ENCODE data around the gene NSD2. TPM values are rescaled to one million over a fixed set of nuclear protein-coding genes. Genes with fewer than 3 reads are reported as not detected.

NSD2 gene
- total and polyA plus RNA-seq, 12 donors: 11.1 to 187 (median 25.2) TPM

- intact Hi-C loops (cut with DNase I): no loop called here
- peaks cover 0 to 48% of the 10 kb centered on the region in 2 donors for H3K36me3 ChIP-seq (replicated peaks in 1 of 2)
Observed at GRCh38 chr4:1976416-1977352, 105.5 kb downstream of the NSD2 start.

GRCh38 chr4:1978226-1978625 lies 107.0 kb downstream of the NSD2 start:
- Histone ChIP-seq H3K27ac (no peak overlapping the region), H3K27me3 (no peaks in the 10 kb centered on the region), H3K4me1 (replicated peaks in 1 of 2) (no peaks in the 10 kb centered on the region), H3K4me3 (no peak overlapping the region), H3K9me3 (replicated peaks in 1 of 3) (no peaks in the 10 kb centered on the region), H3K36me3 (replicated peaks in 1 of 2) (peaks cover 0 to 64% of the 10 kb centered on the region in 2 donors)
- DNase-seq: no peak
- no peak for TF ChIP-seq CTCF (IDR thresholded peaks at IDR 0.05)
- TF ChIP-seq POLR2A (IDR thresholded peaks at IDR 0.05): no peak
- 93 to 98% (median 95%) methylated on average over 13 of the region's 13 CpGs for WGBS, 4 donors
- intact Hi-C loops (cut with DNase I): no loop called here

More at GRCh38 chr4:1976416-1977352, 105.5 kb downstream of the NSD2 start:
- no peak overlapping the region for H3K27ac ChIP-seq
- no peaks in the 10 kb centered on the region for H3K9me3 ChIP-seq (replicated peaks in 1 of 3)
- TF ChIP-seq POLR2A (IDR thresholded peaks at IDR 0.05) (no peak), CTCF (IDR thresholded peaks at IDR 0.05) (no peak)
- no peak overlapping the region for H3K4me3 ChIP-seq
- H3K4me1 ChIP-seq (replicated peaks in 1 of 2): no peaks in the 10 kb centered on the region
- WGBS, 4 donors: 95 to 97% (median 97%) methylated on average over 21 to 35 of the region's 35 CpGs
- H3K27me3 ChIP-seq: no peaks in the 10 kb centered on the region
- DNase-seq: peak in 1 of 7 donors; percentile 39

- H3K4me3 ChIP-seq: no peak overlapping the region
- no peaks in the 10 kb centered on the region for H3K9me3 ChIP-seq (replicated peaks in 1 of 3)
- WGBS, 4 donors: 92 to 96% (median 93%) methylated on average over 21 to 45 of the region's 45 CpGs
- H3K36me3 ChIP-seq (replicated peaks in 1 of 2): peaks cover 0 to 70% of the 10 kb centered on the region in 2 donors
- intact Hi-C loops (cut with DNase I): no loop called here
- no peaks in the 10 kb centered on the region for H3K4me1 ChIP-seq (replicated peaks in 1 of 2)
- TF ChIP-seq CTCF (IDR thresholded peaks at IDR 0.05) (no peak), POLR2A (IDR thresholded peaks at IDR 0.05) (no peak)
- no peak for DNase-seq
- H3K27ac ChIP-seq: no peak overlapping the region
- H3K27me3 ChIP-seq: no peaks in the 10 kb centered on the region
Observed at GRCh38 chr4:1978741-1979476, 107.7 kb downstream of the NSD2 start.

GRCh38 chr4:1979477-1980196 lies 108.4 kb downstream of the NSD2 start:
- H3K36me3 ChIP-seq (replicated peaks in 1 of 2): peaks cover 0 to 78% of the 10 kb centered on the region in 2 donors
- no peaks in the 10 kb centered on the region for H3K9me3 ChIP-seq (replicated peaks in 1 of 3)
- H3K4me1 ChIP-seq (replicated peaks in 1 of 2): peaks cover 0 to 5% of the 10 kb centered on the region in 2 donors
- no peak overlapping the region for H3K27ac ChIP-seq
- WGBS, 4 donors: 92 to 93% (median 92%) methylated on average over 16 to 22 of the region's 22 CpGs
- H3K27me3 ChIP-seq: no peaks in the 10 kb centered on the region
- DNase-seq: no peak
- no peak overlapping the region for H3K4me3 ChIP-seq
- intact Hi-C loops (cut with DNase I): no loop called here
- TF ChIP-seq CTCF (IDR thresholded peaks at IDR 0.05) (no peak), POLR2A (IDR thresholded peaks at IDR 0.05) (no peak)
